Endothelial cell of umbilical vein (primary cell): ENCODE data around the gene SLC1A7. TPM values are rescaled to one million over a fixed set of nuclear protein-coding genes. Genes with fewer than 3 reads are reported as not detected.

ENCODE experiments used
- BruUV-seq: library from RNA; stranded (reverse); fragments of 400-500 nt; replicated peaks from 2 replicates; lab custom pipeline; 2021; lab: Mats Ljungman, UMichigan
- CTCF ChIA-PET: fragments of 300-600, 350-600 bp; sonication (Branson Sonifier 250); formaldehyde crosslinking; loops from one replicate; lab custom pipeline; 2021; ENCODE audit warnings: antibody characterized with exemption, inconsistent platforms; lab: Charles Lee
- POLR2A ChIA-PET: fragments of 300-600, 350-600 bp; sonication (Branson Sonifier 250); formaldehyde crosslinking; loops from one replicate; lab custom pipeline; 2021; ENCODE audit warnings: antibody characterized with exemption, inconsistent platforms; lab: Charles Lee
- DNase-seq: peaks from one replicate; pipeline ENCODE4 v3.0.0-alpha.2; 2011; ENCODE audit warnings: low read depth, low spot score
- FAIRE-seq: peaks from 2 replicates; lab custom pipeline; 2011; peaks lifted over from hg19 to GRCh38; lab: Jason Lieb, UNC
- H2AFZ ChIP-seq: 2 replicates; pipeline ENCODE4 v1.6.0; 2012; ENCODE audit warnings: low read depth, low read length, control low read depth, inconsistent platforms
- H3K27ac ChIP-seq: 2 replicates; pipeline ENCODE4 v1.5.1; 2011; ENCODE audit warnings: low read depth, mild to moderate bottlenecking, control low read depth, low read length, moderate library complexity; ENCODE audit not compliant: insufficient read depth
- H3K27me3 ChIP-seq, 2 experiments: 2 replicates each; pipeline versions ENCODE4 v1.6.0 to v1.6.1; 2011; ENCODE audit warnings: low read length in 2 of 2, mixed read lengths in 1 of 2; ENCODE audit not compliant: control insufficient read depth in 2 of 2, insufficient read depth in 2 of 2
- H3K36me3 ChIP-seq, 2 experiments: 2 replicates in 1 of 2; 3 replicates in 1 of 2; pipeline ENCODE4 v1.5.1; 2011; ENCODE audit warnings: low read length in 2 of 2, mild to moderate bottlenecking in 1 of 2, moderate library complexity in 1 of 2; ENCODE audit not compliant: control insufficient read depth in 2 of 2, insufficient read depth in 2 of 2; ENCODE audit errors: extremely low read depth in 1 of 2
- H3K4me1 ChIP-seq: 3 replicates; pipeline ENCODE4 v1.5.1; 2011; ENCODE audit warnings: mild to moderate bottlenecking, low read length; ENCODE audit not compliant: control insufficient read depth, insufficient read depth; ENCODE audit errors: extremely low read depth
- H3K4me2 ChIP-seq: 2 replicates; pipeline ENCODE4 v1.6.1; 2011; ENCODE audit warnings: low read length, control low read depth, mixed read lengths; ENCODE audit not compliant: insufficient read depth
- H3K4me3 ChIP-seq, 3 experiments: fragments of 200-600 bp in 1 of 3; sonication (generic), shearing (Covaris generic) in 1 of 3; replicated peaks in 1 of 3; 2 replicates each; pipeline ENCODE4 v1.5.1; 2011 to 2016; ENCODE audit warnings: control low read depth in 3 of 3, low read length in 3 of 3, mild to moderate bottlenecking in 2 of 3, inconsistent platforms in 1 of 3, low read depth in 1 of 3, moderate library complexity in 1 of 3; ENCODE audit not compliant: insufficient read depth in 1 of 3
- H3K79me2 ChIP-seq: 2 replicates; pipeline ENCODE4 v1.6.0; 2012; ENCODE audit warnings: low read length, inconsistent platforms; ENCODE audit not compliant: control insufficient read depth, insufficient read depth
- H3K9ac ChIP-seq: replicated peaks from 2 replicates; pipeline ENCODE3; 2011; ENCODE audit warnings: low read length, control low read depth; ENCODE audit not compliant: insufficient read depth; ENCODE audit errors: extremely low read depth
- H3K9me1 ChIP-seq: replicated peaks from 3 replicates; pipeline ENCODE4 v1.6.0; 2011; ENCODE audit warnings: mild to moderate bottlenecking, low read length; ENCODE audit not compliant: control insufficient read depth, insufficient read depth; ENCODE audit errors: extremely low read depth
- H3K9me3 ChIP-seq: replicated peaks from 2 replicates; pipeline ENCODE4 v1.5.1; 2012; ENCODE audit warnings: low read length, inconsistent platforms; ENCODE audit not compliant: control insufficient read depth, insufficient read depth
- H4K20me1 ChIP-seq: replicated peaks from 2 replicates; pipeline ENCODE3; 2011; ENCODE audit warnings: mild to moderate bottlenecking, low read length; ENCODE audit not compliant: control insufficient read depth, insufficient read depth; ENCODE audit errors: extremely low read depth
- EZH2 ChIP-seq: IDR thresholded peaks from 2 replicates; pipeline ENCODE4 v1.6.1; 2012; ENCODE audit warnings: borderline replicate concordance, low read depth, mild to moderate bottlenecking, moderate library complexity, low read length, inconsistent platforms; ENCODE audit not compliant: severe bottlenecking
- FOS ChIP-seq: IDR thresholded peaks from 2 replicates; pipeline ENCODE4 v1.6.1; 2011; ENCODE audit warnings: mild to moderate bottlenecking, low read length, moderate library complexity, borderline replicate concordance; ENCODE audit not compliant: insufficient read depth
- GATA2 ChIP-seq: IDR thresholded peaks from 2 replicates; pipeline ENCODE4 v1.7.0; 2011; ENCODE audit warnings: low read depth, mild to moderate bottlenecking, moderate library complexity, mixed read lengths, low read length; ENCODE audit not compliant: insufficient read length, insufficient read depth
- JUN ChIP-seq: IDR thresholded peaks from 2 replicates; pipeline ENCODE4 v1.6.1; 2011; ENCODE audit warnings: borderline replicate concordance, low read depth; ENCODE audit not compliant: insufficient read length, insufficient read depth
- MYC ChIP-seq: IDR thresholded peaks from one replicate; pipeline ENCODE4 v1.6.1; 2011; ENCODE audit warnings: mild to moderate bottlenecking, low read depth, low read length
- POLR2A ChIP-seq: IDR thresholded peaks from 2 replicates; pipeline ENCODE4 v1.6.1; 2012; ENCODE audit warnings: low read depth, mild to moderate bottlenecking, control low read depth, low read length
- POLR2AphosphoS5 ChIP-seq: IDR thresholded peaks from 2 replicates; pipeline ENCODE4 v1.6.1; 2012; ENCODE audit warnings: low read depth, mild to moderate bottlenecking, control low read depth, low read length, moderate library complexity; ENCODE audit not compliant: insufficient read depth
- dilution Hi-C: fragments of 300-500 bp; cut with MboI; formaldehyde crosslinking; loops from one replicate; pipeline ENCODE4 v1.15.0; 2019; ENCODE audit warnings: low sequenced_read_pairs; ENCODE audit not compliant: extremely low pct_ligation_motif_present
- intact Hi-C: fragments of 100-400 bp; cut with micrococcal nuclease; formaldehyde crosslinking; loops from one replicate; pipeline ENCODE4 v1.10.0; 2022
- polyA plus RNA-seq, 4 experiments: library from polyadenylated mRNA; depleted of rRNA in 3 of 4; stranded (reverse) in 3 of 4; unstranded in 1 of 4; fragments of >200 nt; gene quantifications; 2 replicates each; pipeline versions ENCODE4 v1.2.1 to v1.2.3, GENCODE V29; 2011 to 2012; ENCODE audit warnings: missing spikeins in 1 of 4
- total RNA-seq: library from RNA; stranded (reverse); gene quantifications from 2 replicates; pipeline ENCODE4 v1.2.3, GENCODE V29; 2021
- TF ChIP-seq, protein P1 (sequence below), 2 donors: IDR thresholded peaks; 1 replicate in 1 of 2; 2 replicates in 1 of 2; pipeline ENCODE4 v1.5.1; 2011; ENCODE audit warnings: low read length in 2 of 2, mild to moderate bottlenecking in 2 of 2, moderate library complexity in 2 of 2, control low read depth in 1 of 2, inconsistent platforms in 1 of 2, low read depth in 1 of 2; ENCODE audit not compliant: insufficient read depth in 1 of 2; ENCODE audit errors: extremely low read depth in 1 of 2
- TF ChIP-seq, protein P2 (sequence below): IDR thresholded peaks from 2 replicates; pipeline ENCODE4 v1.6.1; 2011; ENCODE audit not compliant: insufficient read depth, insufficient read length

The SLC1A7 gene
- total and polyA plus RNA-seq, 2 donors (not counting 3 experiments of a cell fraction or from before 2014, with no cell fraction given): not detected

DNA sequence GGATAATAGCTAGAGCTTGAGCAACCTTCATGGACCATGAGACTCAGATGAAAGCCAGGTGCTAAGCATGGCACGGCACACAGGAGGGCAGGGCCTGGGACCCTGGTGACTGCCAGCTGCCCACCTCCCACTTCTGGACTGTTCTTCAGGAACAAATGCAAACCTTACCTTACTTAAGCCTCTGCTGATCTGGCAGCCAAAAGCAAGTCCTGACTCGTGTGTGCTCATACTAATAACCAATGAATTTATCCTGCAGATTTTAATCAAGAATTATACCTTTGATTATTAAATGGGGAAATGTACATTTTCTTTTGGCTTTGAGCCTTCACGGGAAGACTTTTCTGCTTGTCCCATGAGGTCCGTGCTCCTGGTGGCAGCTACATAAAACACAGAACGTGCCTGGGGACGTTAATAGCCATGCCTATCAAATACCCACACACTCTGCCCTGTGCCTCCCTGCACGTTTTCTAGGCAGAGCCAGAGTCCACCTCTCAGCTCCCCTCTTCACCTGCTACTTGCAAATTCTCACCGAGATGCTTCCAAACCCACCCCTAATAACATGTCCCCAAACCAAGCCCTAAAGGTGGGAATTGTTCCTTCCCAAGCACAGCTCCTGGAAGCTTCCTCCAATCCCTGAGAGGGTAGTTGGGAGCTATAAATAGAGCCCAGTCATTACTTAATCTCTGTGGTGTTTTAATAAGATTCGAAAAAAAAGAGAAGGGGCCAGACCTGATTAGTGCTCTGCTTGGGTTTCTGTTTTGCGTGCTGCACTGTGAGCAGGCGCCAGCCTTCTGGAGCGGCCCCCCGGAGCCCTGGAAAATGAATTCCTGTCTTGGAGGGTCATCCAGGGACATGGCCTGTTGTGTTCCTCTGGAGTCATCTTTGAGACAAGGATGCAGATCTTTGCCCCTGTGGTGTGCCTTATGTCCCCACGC lies 33.5 kb downstream of the SLC1A7 start:
- no peaks in the 10 kb centered on the region for H3K4me1 ChIP-seq
- BruUV-seq: no TSS peak

More for the DNA sequence above, 33.5 kb downstream of the SLC1A7 start:
- CTCF ChIA-PET: interaction anchor here (3.0 kb wide), 1 partner anchor 16 kb away, joined by 11 read pairs; no protein-coding TSS in a partner anchor
- FAIRE-seq (no peak), DNase-seq (no peak)
- dilution Hi-C loops: no loop called here
- Histone ChIP-seq H3K36me3 (no peaks in the 10 kb centered on the region), H4K20me1 (no peaks in the 10 kb centered on the region), H3K79me2 (no peaks in the 10 kb centered on the region), H3K9ac (no peak overlapping the region), H2AFZ (no peak overlapping the region), H3K4me2 (no peak overlapping the region), H3K27me3 (no peaks in the 10 kb centered on the region), H3K9me3 (no peaks in the 10 kb centered on the region), H3K4me3 (no peak overlapping the region), H3K27ac (no peak overlapping the region), H3K9me1 (no peaks in the 10 kb centered on the region)
- TF ChIP-seq JUN: no peak
- TF ChIP-seq POLR2AphosphoS5: no peak
- TF ChIP-seq, protein P1, sequence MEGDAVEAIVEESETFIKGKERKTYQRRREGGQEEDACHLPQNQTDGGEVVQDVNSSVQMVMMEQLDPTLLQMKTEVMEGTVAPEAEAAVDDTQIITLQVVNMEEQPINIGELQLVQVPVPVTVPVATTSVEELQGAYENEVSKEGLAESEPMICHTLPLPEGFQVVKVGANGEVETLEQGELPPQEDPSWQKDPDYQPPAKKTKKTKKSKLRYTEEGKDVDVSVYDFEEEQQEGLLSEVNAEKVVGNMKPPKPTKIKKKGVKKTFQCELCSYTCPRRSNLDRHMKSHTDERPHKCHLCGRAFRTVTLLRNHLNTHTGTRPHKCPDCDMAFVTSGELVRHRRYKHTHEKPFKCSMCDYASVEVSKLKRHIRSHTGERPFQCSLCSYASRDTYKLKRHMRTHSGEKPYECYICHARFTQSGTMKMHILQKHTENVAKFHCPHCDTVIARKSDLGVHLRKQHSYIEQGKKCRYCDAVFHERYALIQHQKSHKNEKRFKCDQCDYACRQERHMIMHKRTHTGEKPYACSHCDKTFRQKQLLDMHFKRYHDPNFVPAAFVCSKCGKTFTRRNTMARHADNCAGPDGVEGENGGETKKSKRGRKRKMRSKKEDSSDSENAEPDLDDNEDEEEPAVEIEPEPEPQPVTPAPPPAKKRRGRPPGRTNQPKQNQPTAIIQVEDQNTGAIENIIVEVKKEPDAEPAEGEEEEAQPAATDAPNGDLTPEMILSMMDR (IDR thresholded peaks at IDR 0.05; ENCODE audit: extremely low read depth in 1 of 2, insufficient read depth in 1 of 2, low read depth in 1 of 2, low read length in 2 of 2): no peak
- no peak for TF ChIP-seq FOS
- no peak for TF ChIP-seq MYC
- TF ChIP-seq EZH2: no peak
- no peak for TF ChIP-seq POLR2A
- TF ChIP-seq GATA2: no peak
- TF ChIP-seq, protein P2, sequence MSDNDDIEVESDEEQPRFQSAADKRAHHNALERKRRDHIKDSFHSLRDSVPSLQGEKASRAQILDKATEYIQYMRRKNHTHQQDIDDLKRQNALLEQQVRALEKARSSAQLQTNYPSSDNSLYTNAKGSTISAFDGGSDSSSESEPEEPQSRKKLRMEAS: no peak
- intact Hi-C loops: no loop called here
- POLR2A ChIA-PET: no interaction called here
